NCI-H526 (cell line): Measurements from ENCODE around the gene WNT4.

Experiments
- DNase-seq, 2 experiments: peaks; one replicate each; lab custom pipeline; 2025; lab: John Stamatoyannopoulos, UW

The WNT4 gene

GRCh38 chr1:22074803-22075202 lies 68.1 kb downstream of the WNT4 start:
- DNase-seq = no peak

GRCh38 chr1:22071511-22071910 lies 71.4 kb downstream of the WNT4 start:
- no peak for DNase-seq
